Measurements from ENCODE around the gene CRYZ.
"Not testable (repeated sequence)": the region's sequence is repeated elsewhere in the genome, so short reads cannot be mapped to it uniquely, and the experiment has no call there.

DNA sequence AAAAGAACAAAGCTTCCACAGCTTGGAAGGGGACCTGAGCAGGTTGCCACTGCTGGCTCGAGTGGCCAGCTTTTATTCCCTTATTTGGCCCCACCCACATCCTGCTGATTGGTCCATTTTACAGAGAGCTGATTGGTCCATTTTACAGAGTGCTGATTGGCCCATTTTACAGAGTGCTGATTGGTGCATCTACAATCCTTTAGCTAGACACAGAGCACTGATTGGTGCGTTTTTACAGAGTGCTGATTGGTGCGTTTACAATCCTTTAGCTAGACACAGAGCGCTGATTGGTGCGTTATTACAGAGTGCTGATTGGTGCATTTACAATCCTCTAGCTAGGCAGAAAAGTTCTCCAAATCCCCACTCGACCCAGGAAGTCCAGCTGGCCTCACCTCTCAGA is 12.4 kb upstream of the CRYZ start:
- TF ChIP-seq CTCF (IDR thresholded peaks at IDR 0.05; ENCODE audit: low read depth, low read length); MAX (IDR thresholded peaks at IDR 0.05; ENCODE audit: low read depth, low read length); POLR2A (IDR thresholded peaks at IDR 0.05; ENCODE audit: extremely low read depth, insufficient read length); MYC (IDR thresholded peaks at IDR 0.05; ENCODE audit: low read depth, low read length): not testable (repeated sequence)
